K562 (cell line): Measurements from ENCODE around the gene CS. TPM values are rescaled to one million over a fixed set of nuclear protein-coding genes. Genes with fewer than 3 reads are reported as not detected.

Experiments
- NFATC3 ChIP-seq: fragments of 450-650 bp; IDR thresholded peaks from 2 replicates; pipeline ENCODE4 v1.6.1; 2017; ENCODE audit warnings: mild to moderate bottlenecking
- NR3C1 ChIP-seq: sonication (generic); formaldehyde crosslinking; IDR thresholded peaks from 2 replicates; pipeline ENCODE4 v1.8.1; 2022; ENCODE audit warnings: missing genetic modification reagents
- PHB ChIP-seq: fragments of 250-450 bp; sonication (Bioruptor Pico); IDR thresholded peaks from 2 replicates; pipeline ENCODE4 v1.5.0; 2021
- PHF21A ChIP-seq: fragments of 450-650 bp; IDR thresholded peaks from 2 replicates; pipeline ENCODE4 v1.6.1; 2017; ENCODE audit warnings: low read depth, borderline replicate concordance
- ZNF639 ChIP-seq, 2 experiments: fragments of 200-800 bp in 1 of 2; sonication (Bioruptor generic) in 1 of 2; sonication (generic) in 1 of 2; formaldehyde crosslinking in 1 of 2; IDR thresholded peaks in 1 of 2; conservative IDR thresholded peaks in 1 of 2; 2 replicates each; pipeline versions ENCODE4 v1.5.0 to v1.6.1; 2016 to 2020; ENCODE audit warnings: missing compliant biosample characterization in 1 of 2, missing genetic modification characterization in 1 of 2, missing genetic modification reagents in 1 of 2
- ZNF699 ChIP-seq: fragments of 250-450 bp; sonication (Bioruptor Pico); IDR thresholded peaks from 2 replicates; pipeline ENCODE4 v1.8.0; 2021; ENCODE audit warnings: mild to moderate bottlenecking, moderate library complexity; ENCODE audit not compliant: insufficient replicate concordance
- ZNF707 ChIP-seq: fragments of 250-450 bp; sonication (Bioruptor Pico); conservative IDR thresholded peaks from 2 replicates; pipeline ENCODE4 v1.8.0; 2022; ENCODE audit warnings: inconsistent platforms, mild to moderate bottlenecking, moderate library complexity
- ZNF764 ChIP-seq: fragments of 250-450 bp; sonication (Bioruptor Pico); IDR thresholded peaks from 2 replicates; pipeline ENCODE4 v1.4.0; 2020; ENCODE audit warnings: low read depth, mild to moderate bottlenecking, moderate library complexity
- polyA plus RNA-seq, 8 experiments: library from polyadenylated mRNA; depleted of rRNA in 4 of 8; stranded (reverse) in 5 of 8; unstranded in 3 of 8; fragments of >200 nt; fragmentation: Nextera tagmentation in 2 of 8; fragmentation: Illumina TruSeq in 1 of 8; extraction: Ambion mirVana in 2 of 8; extraction: Trizol in 1 of 8; gene quantifications; 2 replicates each; pipeline versions ENCODE4 v1.2.1 to v1.2.3, GENCODE V29; 2011 to 2014; ENCODE audit warnings: inconsistent platforms in 1 of 8, missing spikeins in 1 of 8
- total RNA-seq, 7 experiments: library from RNA; depleted of rRNA in 6 of 7; stranded (reverse); fragments of >200 nt in 6 of 7; fragmentation: Illumina TruSeq in 2 of 7; extraction: Trizol in 2 of 7; gene quantifications; 2 replicates each; pipeline versions ENCODE4 v1.2.1 to v1.2.3, GENCODE V29; 2011 to 2021; ENCODE audit warnings: low replicate concordance in 1 of 7
- TF ChIP-seq, protein P1 (sequence below): fragments of 450-650 bp; IDR thresholded peaks from 2 replicates; pipeline ENCODE4 v1.6.1; 2016; ENCODE audit warnings: missing biosample characterization, missing genetic modification characterization

The CS gene
- total and polyA plus RNA-seq, 9 of the 15 experiments (the other 6 are each of a cell fraction or from before 2014, with no cell fraction given), result 99.9 to 390 (median 149) TPM

DNA sequence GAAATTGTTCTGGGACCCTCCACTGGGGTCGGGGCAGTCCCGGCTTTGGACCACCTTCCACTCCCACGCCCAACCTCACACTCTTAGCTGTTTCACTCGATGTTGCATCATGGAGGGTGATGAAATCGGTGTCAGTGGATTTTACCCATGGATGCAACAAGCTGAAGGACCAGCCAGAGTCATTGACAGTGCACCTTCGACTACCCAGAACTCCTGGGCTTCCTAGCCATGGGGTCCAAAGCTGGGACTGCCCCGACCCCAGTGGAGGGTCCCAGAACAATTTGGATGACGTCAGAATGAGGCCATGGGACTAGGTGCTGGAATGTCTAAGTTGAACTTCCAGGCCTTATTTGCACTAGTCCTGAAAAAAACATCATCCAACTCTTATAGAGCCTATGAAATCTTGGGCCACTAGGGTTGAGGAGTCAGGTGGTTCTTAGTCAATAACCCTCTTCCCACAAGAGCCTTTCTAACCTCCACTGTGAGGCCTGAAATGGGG is 37.7 kb upstream of the CS start (continued):
- TF ChIP-seq, protein P1, sequence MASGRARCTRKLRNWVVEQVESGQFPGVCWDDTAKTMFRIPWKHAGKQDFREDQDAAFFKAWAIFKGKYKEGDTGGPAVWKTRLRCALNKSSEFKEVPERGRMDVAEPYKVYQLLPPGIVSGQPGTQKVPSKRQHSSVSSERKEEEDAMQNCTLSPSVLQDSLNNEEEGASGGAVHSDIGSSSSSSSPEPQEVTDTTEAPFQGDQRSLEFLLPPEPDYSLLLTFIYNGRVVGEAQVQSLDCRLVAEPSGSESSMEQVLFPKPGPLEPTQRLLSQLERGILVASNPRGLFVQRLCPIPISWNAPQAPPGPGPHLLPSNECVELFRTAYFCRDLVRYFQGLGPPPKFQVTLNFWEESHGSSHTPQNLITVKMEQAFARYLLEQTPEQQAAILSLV (tag), result peak; percentile 87
- no peak for TF ChIP-seq PHF21A
- no peak for TF ChIP-seq ZNF707 (CRISPR knock-in tag)
- no peak for TF ChIP-seq NR3C1 (CRISPR knock-in tag)
- no peak for TF ChIP-seq PHB (CRISPR knock-in tag)
- no peak for TF ChIP-seq NFATC3
- no peak for TF ChIP-seq ZNF764
- no peak for TF ChIP-seq ZNF639 (CRISPR knock-in tag; conservative IDR thresholded peaks at IDR 0.05 in 1 of 2, IDR thresholded peaks at IDR 0.05 in 1 of 2)
- TF ChIP-seq ZNF699, result no peak
